Stomach (tissue), 4 donors: ENCODE measurements around the gene LGALS7B.
"Not testable (repeated sequence)": the region's sequence is repeated elsewhere in the genome, so short reads cannot be mapped to it uniquely, and the experiment has no call there.

Source experiments
- EP300 ChIP-seq: sonication (generic); formaldehyde crosslinking; IDR thresholded peaks from one replicate; pipeline ENCODE4 v1.6.1; 2017; ENCODE audit warnings: antibody characterized with exemption
- TF ChIP-seq, protein P1 (sequence below), 7 experiments: fragments of 450-650 bp in 4 of 7; fragments of 200-600 bp in 3 of 7; sonication (generic) in 3 of 7; IDR thresholded peaks; one replicate each; pipeline ENCODE4 v1.5.1; 2016 to 2019; ENCODE audit warnings: antibody characterized with exemption in 7 of 7, control low read depth in 2 of 7, mild to moderate bottlenecking in 1 of 7

DNA sequence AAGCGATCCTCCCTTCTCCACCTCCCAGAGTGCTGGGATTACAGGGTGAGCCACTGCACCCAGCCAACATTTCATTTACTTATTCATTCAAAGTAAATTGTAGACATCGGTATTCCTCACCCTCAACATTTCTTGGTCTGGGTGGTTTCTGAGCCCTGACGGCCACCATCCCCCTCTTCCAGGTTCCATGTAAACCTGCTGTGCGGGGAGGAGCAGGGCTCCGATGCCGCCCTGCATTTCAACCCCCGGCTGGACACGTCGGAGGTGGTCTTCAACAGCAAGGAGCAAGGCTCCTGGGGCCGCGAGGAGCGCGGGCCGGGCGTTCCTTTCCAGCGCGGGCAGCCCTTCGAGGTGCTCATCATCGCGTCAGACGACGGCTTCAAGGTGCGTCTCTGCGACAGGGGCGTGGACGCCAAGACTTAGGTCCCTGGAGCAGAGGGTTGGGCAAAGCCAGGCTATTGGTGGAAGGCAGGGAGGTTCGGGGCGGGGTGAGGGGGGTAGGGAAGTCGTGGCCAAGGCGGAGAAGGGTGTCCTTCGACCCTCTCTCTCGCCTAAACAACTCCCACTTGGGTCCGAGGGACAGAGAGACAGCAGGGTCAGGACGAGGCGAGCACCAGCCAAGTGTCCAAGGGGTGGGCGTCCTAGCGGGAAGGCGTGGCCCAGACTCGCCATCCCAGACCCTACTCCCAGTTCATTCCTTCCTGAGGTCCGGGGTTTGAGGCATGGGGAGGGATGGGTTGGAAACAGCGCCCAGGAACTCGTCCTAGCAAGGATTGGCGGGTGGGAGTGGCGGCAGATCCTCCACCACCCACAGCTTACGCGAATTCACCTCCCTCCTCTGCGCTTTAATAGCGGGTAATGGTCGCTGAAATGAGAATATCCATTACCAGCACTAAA lies 1.8 kb downstream of the LGALS7B start:
- TF ChIP-seq, protein P1, sequence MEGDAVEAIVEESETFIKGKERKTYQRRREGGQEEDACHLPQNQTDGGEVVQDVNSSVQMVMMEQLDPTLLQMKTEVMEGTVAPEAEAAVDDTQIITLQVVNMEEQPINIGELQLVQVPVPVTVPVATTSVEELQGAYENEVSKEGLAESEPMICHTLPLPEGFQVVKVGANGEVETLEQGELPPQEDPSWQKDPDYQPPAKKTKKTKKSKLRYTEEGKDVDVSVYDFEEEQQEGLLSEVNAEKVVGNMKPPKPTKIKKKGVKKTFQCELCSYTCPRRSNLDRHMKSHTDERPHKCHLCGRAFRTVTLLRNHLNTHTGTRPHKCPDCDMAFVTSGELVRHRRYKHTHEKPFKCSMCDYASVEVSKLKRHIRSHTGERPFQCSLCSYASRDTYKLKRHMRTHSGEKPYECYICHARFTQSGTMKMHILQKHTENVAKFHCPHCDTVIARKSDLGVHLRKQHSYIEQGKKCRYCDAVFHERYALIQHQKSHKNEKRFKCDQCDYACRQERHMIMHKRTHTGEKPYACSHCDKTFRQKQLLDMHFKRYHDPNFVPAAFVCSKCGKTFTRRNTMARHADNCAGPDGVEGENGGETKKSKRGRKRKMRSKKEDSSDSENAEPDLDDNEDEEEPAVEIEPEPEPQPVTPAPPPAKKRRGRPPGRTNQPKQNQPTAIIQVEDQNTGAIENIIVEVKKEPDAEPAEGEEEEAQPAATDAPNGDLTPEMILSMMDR (IDR thresholded peaks at IDR 0.05) = not testable (repeated sequence)
- TF ChIP-seq EP300 = not testable (repeated sequence)
